ENCODE results near the gene GUCY1B1. TPM values are rescaled to one million over a fixed set of nuclear protein-coding genes. Genes with fewer than 3 reads are reported as not detected.

The GUCY1B1 gene
- polyA plus RNA-seq, 1 donor from 2014 or later = 13.6 TPM

DNA sequence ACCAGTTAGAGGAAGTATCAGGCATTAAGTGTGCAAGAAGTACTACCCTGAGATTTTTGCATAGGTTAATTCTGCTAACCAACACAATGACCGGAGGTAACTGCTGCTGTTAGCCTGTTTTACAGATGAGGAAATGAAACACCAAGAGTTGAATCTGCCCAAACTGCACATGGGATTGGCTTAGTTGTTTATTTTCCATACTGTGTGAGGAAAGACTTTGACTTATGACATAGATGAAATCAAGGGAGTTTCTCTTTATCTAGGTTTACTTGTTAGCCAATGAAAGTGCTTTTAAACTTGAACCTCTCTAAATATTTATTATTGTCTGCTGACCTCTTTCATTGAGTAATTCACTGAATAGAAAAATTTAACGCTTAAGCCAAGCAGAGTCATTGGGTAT is 10.3 kb downstream of the GUCY1B1 start:
- H3F3A ChIP-seq (ENCODE audit: insufficient read depth, low read length, poor library complexity, severe bottlenecking) = no peaks in the 10 kb centered on the region
- no peak overlapping the region for H2AFZ ChIP-seq (ENCODE audit: low read depth, low read length)
- TF ChIP-seq RAD21 (conservative IDR thresholded peaks at IDR 0.05) (no peak), MXI1 (conservative IDR thresholded peaks at IDR 0.05; ENCODE audit: poor library complexity, severe bottlenecking) (no peak), EZH2 (IDR thresholded peaks at IDR 0.05; ENCODE audit: borderline replicate concordance, insufficient read depth, low read length, poor library complexity, severe bottlenecking) (no peak), TAF1 (IDR thresholded peaks at IDR 0.05; ENCODE audit: low read depth) (no peak), SMC3 (conservative IDR thresholded peaks at IDR 0.05; ENCODE audit: poor library complexity) (no peak), POLR2AphosphoS5 (IDR thresholded peaks at IDR 0.05) (no peak)
- TF ChIP-seq, protein P1, sequence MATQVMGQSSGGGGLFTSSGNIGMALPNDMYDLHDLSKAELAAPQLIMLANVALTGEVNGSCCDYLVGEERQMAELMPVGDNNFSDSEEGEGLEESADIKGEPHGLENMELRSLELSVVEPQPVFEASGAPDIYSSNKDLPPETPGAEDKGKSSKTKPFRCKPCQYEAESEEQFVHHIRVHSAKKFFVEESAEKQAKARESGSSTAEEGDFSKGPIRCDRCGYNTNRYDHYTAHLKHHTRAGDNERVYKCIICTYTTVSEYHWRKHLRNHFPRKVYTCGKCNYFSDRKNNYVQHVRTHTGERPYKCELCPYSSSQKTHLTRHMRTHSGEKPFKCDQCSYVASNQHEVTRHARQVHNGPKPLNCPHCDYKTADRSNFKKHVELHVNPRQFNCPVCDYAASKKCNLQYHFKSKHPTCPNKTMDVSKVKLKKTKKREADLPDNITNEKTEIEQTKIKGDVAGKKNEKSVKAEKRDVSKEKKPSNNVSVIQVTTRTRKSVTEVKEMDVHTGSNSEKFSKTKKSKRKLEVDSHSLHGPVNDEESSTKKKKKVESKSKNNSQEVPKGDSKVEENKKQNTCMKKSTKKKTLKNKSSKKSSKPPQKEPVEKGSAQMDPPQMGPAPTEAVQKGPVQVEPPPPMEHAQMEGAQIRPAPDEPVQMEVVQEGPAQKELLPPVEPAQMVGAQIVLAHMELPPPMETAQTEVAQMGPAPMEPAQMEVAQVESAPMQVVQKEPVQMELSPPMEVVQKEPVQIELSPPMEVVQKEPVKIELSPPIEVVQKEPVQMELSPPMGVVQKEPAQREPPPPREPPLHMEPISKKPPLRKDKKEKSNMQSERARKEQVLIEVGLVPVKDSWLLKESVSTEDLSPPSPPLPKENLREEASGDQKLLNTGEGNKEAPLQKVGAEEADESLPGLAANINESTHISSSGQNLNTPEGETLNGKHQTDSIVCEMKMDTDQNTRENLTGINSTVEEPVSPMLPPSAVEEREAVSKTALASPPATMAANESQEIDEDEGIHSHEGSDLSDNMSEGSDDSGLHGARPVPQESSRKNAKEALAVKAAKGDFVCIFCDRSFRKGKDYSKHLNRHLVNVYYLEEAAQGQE (IDR thresholded peaks at IDR 0.05; ENCODE audit: borderline replicate concordance) = no peak
- TF ChIP-seq, protein P2, sequence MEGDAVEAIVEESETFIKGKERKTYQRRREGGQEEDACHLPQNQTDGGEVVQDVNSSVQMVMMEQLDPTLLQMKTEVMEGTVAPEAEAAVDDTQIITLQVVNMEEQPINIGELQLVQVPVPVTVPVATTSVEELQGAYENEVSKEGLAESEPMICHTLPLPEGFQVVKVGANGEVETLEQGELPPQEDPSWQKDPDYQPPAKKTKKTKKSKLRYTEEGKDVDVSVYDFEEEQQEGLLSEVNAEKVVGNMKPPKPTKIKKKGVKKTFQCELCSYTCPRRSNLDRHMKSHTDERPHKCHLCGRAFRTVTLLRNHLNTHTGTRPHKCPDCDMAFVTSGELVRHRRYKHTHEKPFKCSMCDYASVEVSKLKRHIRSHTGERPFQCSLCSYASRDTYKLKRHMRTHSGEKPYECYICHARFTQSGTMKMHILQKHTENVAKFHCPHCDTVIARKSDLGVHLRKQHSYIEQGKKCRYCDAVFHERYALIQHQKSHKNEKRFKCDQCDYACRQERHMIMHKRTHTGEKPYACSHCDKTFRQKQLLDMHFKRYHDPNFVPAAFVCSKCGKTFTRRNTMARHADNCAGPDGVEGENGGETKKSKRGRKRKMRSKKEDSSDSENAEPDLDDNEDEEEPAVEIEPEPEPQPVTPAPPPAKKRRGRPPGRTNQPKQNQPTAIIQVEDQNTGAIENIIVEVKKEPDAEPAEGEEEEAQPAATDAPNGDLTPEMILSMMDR (IDR thresholded peaks at IDR 0.05; ENCODE audit: poor library complexity, severe bottlenecking) = no peak
- no peaks in the 10 kb centered on the region for H3K79me2 ChIP-seq (replicated peaks; ENCODE audit: insufficient read depth, low read length)
- H3K4me2 ChIP-seq (ENCODE audit: low read length) = no peak overlapping the region
- no peaks in the 10 kb centered on the region for H3K36me3 ChIP-seq (ENCODE audit: insufficient read depth, low read length)
- no peaks in the 10 kb centered on the region for H3K9me3 ChIP-seq (ENCODE audit: low read length)
- H3K4me3 ChIP-seq (ENCODE audit: low read length) = no peak overlapping the region
- H3K9me2 ChIP-seq (ENCODE audit: insufficient read depth, low read length) = no peaks in the 10 kb centered on the region
- no peaks in the 10 kb centered on the region for H4K20me1 ChIP-seq (ENCODE audit: insufficient read depth)
- no peak overlapping the region for H3K9ac ChIP-seq (ENCODE audit: low read length)
- no peak overlapping the region for H3K27ac ChIP-seq (ENCODE audit: low read length)
- no peaks in the 10 kb centered on the region for H3K27me3 ChIP-seq (ENCODE audit: insufficient read depth, low read depth, low read length)

DNA sequence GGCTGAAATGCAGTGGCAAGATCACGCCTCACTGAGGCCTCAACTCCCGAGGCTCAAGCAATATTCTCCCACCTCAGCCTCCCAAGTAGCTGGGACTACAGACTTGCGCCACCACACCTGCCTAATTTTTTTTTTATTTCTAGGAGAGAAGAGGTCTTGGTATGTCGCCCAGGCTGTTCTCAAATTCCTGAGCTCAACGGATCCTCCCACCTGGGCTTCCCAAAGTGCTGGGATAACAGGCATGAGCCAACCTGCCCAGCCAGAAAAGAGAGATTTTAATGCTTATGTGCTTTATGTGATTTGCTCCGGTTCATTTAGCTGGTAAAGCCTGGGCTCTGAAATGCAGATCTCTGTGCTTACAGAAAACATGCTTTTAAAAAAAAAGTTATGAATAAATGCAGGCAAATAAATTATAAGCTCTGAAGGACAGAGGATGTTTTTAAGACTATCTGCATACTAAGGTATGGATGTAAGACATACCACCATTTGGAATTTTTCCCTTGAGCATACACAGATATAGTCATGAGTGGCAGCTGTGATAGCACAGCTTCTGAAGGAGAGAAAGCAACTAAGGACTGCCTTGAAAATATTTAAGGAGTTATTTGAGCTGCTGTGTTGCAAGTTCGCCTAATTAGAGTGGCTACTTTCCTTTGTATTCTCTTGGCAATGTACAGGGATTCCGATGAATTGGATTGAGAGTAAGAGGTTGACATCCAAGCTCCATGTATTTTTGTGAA is 13.8 kb downstream of the GUCY1B1 start:
- no peaks in the 10 kb centered on the region for H3K9me3 ChIP-seq (ENCODE audit: low read length)
- H2AFZ ChIP-seq (ENCODE audit: low read depth, low read length) = no peak overlapping the region
- no peaks in the 10 kb centered on the region for H3K36me3 ChIP-seq (ENCODE audit: insufficient read depth, low read length)
- no peak overlapping the region for H3K27ac ChIP-seq (ENCODE audit: low read length)
- TF ChIP-seq EP300 (conservative IDR thresholded peaks at IDR 0.05; ENCODE audit: poor library complexity, severe bottlenecking) (no peak), SMC3 (conservative IDR thresholded peaks at IDR 0.05; ENCODE audit: poor library complexity) (no peak), EZH2 (IDR thresholded peaks at IDR 0.05; ENCODE audit: borderline replicate concordance, insufficient read depth, low read length, poor library complexity, severe bottlenecking) (no peak), RAD21 (conservative IDR thresholded peaks at IDR 0.05) (no peak), MXI1 (conservative IDR thresholded peaks at IDR 0.05; ENCODE audit: poor library complexity, severe bottlenecking) (no peak), TAF1 (IDR thresholded peaks at IDR 0.05; ENCODE audit: low read depth) (no peak), POLR2AphosphoS5 (IDR thresholded peaks at IDR 0.05) (no peak)
- TF ChIP-seq, protein P2 (IDR thresholded peaks at IDR 0.05; ENCODE audit: poor library complexity, severe bottlenecking) = no peak
- TF ChIP-seq, protein P1 (IDR thresholded peaks at IDR 0.05; ENCODE audit: borderline replicate concordance) = no peak
- no peak overlapping the region for H3K4me2 ChIP-seq (ENCODE audit: low read length)
- H3F3A ChIP-seq (ENCODE audit: insufficient read depth, low read length, poor library complexity, severe bottlenecking) = no peaks in the 10 kb centered on the region
- no peaks in the 10 kb centered on the region for H3K27me3 ChIP-seq (ENCODE audit: insufficient read depth, low read depth, low read length)
- H3K4me3 ChIP-seq (ENCODE audit: low read length) = no peak overlapping the region
- no peaks in the 10 kb centered on the region for H3K79me2 ChIP-seq (replicated peaks; ENCODE audit: insufficient read depth, low read length)
- H3K9me2 ChIP-seq (ENCODE audit: insufficient read depth, low read length) = no peaks in the 10 kb centered on the region
- no peak overlapping the region for H3K9ac ChIP-seq (ENCODE audit: low read length)
- H4K20me1 ChIP-seq (ENCODE audit: insufficient read depth) = no peaks in the 10 kb centered on the region
